Urothelium cell line (cell line): Measurements from ENCODE around the gene POLR2E.

Source experiments
- DNase-seq: peaks from one replicate; pipeline ENCODE4 v3.0.0; 2011; ENCODE audit warnings: low spot score, mixed read lengths
- FAIRE-seq: peaks from 2 replicates; lab custom pipeline; 2011; peaks lifted over from hg19 to GRCh38; lab: Jason Lieb, UNC

POLR2E gene

DNA sequence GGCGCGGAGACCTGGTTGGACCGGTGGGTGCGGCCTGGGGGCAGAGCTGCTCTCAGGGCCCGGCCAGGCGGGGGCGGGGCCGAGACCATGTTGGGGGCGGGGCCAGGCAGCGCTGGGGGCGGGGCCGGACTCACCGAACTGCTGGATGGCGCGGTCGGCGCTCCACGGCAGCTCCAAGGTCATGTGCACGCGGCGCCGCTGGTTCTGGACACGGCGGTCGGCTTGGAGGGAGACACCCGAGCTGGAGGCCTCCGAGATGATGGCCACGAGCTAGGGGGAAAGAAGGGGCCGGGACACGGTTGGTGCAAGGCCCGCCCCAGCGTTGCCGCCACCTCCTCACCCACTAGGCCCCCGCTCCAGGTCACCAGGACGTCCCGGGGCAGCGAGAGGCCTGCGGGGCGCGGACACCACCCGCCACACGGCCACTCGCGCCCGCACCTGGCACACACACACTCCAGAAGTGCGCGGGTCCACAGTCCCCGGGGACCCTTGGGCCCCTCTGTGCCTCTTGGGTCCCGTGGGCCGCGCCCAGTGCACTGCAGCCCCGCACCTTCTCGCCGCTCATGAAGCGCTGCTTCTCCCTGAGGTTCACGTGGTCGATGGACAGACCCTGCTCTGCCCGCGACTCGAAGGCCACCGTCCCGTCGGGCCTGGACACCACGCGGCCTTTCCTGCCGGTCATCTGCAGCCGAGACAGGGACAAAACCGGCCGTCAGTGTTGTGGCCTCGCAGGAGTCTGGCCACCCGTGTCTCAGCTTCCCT is 17.3 kb upstream of the POLR2E start:
- no peak for FAIRE-seq
- no peak for DNase-seq

DNA sequence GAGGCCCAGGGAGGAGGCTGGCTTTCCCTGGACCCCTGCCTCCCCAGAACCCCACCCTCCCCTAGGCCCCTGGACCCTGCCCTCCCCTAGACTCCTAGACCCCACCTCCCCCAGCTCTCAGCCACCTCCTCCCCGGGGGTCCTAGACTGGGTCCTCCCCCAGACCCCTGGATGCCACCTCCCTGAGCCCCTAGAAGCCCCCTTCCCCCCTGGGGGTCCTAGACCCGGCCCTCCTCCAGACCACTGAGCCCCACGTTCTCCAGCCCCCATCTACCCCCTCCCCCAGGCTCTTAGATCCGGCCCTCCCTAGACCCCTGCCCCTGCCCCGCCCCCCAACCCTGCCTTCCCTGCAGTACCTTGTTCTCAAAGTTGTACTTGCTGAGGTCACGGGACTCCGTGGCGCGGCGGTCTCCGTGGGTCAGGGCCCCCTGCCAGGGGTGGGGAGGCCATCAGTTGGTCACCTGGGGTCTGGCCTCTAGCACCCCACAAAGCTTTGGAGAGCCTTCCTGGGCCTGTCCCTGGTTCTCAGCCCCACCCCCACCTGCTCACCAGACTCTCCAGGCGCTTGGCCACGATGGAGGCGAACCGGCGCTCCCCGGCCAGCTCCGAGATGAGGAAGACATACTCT is 16.6 kb upstream of the POLR2E start:
- FAIRE-seq (no peak), DNase-seq (no peak)

DNA sequence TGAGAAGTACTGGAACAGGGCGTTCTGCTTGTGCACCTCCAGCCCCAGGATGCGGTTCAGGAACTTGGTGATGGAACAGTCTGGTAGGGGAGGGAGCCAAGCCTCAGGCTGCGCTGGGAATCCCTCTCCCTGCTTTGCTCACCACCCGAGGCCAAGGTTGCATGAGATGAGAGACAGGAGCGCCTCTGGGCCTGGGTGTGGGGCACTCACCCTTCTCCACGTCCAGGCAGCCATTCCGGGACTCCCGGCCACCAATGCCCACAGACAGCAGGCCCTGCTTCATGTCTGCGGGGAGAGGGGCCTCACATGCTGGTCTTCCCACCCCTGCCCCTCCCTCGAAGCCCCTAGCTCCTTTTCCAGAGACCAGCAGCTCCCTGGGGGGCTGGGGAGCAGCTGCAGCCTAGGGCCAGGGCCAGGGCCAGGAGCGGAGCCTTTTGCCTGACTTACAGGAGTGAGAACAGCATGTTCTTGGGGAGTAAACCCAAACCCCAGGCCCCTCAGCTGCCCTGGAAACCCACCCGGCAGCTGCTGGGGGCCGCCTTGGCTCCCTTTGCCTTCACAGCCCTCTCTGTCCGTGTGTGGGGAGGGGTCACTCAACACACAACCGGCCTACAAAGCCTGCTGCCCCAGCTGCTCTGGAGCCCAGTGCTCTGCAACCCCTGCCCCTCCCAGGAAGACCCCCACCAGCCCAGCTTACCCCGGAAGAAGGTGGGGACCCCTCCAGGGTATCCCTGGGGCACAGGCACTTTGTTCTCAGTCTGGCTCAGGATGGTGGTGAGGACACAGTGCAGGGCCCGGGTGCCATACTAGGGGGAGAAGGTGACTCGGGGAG is 15.8 kb upstream of the POLR2E start:
- FAIRE-seq (no peak), DNase-seq (no peak)

DNA sequence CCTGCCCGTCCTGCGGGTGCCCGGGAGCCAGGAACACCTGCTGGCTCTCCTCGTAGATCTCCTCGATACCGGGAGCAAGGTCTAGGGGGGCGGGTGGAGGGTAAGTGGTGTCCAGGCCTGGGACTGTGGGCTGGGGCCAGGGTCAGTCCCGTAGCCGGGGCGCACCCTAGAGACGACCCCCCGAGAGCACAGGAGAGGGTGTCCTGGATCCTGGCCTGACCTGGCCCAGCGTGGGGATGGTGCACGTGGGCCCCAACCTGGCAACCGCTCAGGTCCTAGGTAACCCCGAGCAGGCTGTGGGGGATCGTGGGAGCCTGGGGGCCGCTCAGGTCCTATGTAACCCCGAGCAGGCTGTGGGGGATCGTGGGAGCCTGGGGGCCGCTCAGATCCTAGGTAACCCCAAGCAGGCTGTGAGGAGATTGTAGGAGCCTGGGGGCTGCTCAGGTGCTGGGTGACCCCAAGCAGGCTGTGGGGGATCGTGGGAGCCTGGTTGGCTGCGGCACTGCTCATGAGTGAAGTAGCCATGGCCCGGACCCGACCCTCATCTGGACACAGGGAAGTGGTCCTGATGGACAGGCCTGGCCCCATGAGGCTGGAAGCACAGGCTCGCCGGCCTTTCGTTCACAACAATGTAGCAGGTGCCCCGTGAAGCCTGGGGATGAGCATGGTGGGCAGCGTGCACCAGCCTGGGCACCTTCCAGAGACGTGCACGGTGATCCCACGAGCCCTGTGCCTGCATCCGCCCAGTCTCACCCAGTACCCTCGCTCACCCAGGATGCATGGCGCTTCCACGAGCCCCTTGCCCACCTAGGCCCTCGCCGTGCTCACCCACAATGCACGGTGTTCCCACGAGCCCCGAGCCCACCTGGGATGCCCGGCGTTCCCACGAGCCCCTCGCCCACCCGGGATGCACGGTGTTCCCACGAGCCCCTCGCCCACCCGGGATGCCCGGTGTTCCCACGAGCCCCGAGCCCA is 14.8 kb upstream of the POLR2E start:
- FAIRE-seq = no peak

DNA sequence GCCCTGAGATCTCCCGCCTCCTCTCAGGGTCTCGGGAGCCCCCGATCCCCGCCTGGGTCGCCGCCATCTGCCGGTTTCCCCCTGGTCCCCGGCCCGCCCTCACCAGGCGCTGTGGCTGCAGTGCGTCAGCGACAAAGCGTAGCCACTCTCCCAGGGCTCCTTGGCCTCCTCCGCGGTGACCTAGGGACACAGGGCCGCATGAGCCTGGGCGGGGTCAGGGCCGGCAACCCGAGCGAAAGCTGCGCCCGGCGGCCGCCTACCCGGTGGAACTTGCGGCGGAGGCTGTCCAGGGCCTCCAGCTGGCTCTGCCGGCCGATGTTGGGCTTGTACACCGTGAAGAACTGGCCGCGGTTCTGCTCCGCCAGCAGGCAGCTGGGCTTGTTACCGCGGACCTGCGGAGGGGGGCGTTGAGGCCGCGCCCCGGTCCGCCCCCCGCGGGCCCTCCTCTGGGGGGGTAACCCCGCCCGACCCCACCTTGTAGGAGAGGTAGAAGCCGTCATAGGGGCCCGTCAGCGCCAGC is 13.9 kb upstream of the POLR2E start:
- no peak for DNase-seq

More for the DNA sequence above, 14.8 kb upstream of the POLR2E start:
- DNase-seq = no peak

DNA sequence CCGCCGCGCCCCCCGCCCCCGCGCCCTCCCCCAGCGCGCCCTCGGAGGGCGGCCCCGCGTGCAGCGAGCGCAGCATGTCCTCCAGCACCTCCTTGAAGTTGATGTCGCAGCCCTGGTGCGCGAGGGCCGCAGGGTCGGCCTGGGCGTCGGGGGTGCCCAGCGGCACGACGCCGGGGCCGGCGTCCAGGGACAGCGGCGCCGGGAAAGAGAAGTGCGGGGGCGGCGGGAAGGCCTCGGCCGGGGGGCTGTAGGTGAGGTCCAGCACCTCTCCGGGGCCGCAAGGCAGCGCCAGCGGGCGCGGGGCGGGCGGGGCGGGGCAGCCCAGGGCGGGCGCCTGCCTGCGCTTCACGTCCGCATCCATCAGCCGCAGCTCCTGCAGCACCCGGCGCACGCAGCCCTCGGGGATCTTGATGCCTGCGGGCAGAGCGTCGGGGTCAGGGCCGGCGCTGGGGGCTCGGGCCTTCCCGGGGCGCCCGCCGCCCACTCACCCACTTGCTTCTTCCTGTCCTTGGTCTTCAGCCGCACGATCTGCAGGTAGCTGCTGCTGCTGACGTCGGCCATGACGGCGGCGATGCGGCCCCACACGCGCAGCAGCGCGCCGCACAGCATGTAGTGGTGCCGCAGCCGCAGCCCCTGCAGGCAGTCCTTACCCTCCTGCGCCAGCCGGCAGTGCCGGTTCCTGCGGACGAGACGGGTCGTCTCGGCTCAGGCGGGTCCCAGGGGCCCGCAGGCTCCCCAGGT is 13.3 kb upstream of the POLR2E start:
- FAIRE-seq = no peak
- DNase-seq = no peak

More for the DNA sequence above, 13.9 kb upstream of the POLR2E start:
- FAIRE-seq = no peak

DNA sequence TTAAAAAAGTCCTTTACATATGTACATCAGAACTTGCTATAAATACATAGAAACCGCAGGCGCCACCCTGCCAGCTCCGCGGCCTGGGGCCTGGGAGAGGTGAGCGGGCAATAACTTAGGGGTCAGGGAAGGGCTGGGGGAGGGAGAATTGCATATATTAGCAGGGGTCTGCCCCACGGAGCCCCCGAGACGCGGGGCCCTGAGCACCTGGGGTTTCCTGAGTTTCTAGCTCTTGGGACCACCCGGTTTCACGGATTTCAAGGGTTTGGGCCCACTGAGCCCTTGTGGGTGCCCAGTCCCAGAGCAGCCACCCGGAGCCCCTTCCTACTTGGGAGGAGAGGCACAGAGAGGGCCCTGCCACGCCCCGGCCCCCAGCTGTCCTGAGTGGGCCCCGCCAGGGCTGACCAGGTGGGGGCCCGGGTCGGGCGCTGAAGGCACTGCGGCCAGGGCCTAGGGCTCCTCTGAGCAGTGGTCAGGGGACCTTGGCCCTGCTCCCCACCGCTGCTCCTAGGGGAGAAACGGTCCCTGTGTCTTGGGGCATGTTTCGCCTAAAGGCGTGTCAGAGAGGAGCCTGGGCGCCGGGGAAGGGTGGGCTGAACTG is 12.6 kb upstream of the POLR2E start:
- FAIRE-seq = no peak

DNA sequence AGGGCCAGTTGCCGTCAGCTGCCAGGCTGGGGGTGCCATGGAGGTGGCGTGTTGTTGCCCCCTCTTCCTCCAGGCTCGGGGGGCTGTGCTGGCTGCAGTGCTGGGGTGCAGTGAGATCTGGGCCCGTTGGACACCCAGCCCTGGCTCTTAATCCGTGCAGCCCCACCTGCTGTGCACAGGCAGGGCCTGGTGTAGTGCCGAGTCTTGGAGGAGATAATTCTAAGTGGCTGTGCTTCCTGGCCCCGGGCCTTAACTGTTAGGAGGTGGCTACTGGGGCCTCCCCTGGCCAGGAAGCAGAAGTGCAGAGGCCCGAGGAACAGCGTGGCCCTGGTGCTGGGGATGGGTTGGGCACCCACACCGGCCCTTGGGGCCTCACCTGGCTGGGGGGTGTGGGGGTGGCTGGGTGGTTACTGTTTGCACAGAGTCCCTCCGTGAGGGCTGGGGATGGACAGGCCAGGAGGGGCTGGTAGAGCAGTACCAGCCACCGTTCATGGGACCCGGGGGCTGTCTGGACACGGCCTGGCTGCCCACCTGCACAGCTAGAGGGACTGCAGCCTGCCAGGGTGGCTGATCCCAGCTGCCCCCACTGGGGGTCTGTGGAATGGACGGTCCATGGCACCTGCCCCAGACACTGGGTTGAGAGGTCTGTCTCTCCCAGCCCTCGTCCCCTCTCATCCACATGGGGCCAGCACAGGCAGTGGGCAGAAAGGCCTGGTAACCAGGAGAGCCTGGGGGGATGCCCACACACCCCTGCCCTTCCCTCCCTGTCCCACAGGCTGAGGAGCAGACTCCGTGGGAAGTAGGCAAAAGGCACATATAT is 11.9 kb upstream of the POLR2E start:
- FAIRE-seq = no peak
- no peak for DNase-seq

More for the DNA sequence above, 12.6 kb upstream of the POLR2E start:
- DNase-seq = no peak

DNA sequence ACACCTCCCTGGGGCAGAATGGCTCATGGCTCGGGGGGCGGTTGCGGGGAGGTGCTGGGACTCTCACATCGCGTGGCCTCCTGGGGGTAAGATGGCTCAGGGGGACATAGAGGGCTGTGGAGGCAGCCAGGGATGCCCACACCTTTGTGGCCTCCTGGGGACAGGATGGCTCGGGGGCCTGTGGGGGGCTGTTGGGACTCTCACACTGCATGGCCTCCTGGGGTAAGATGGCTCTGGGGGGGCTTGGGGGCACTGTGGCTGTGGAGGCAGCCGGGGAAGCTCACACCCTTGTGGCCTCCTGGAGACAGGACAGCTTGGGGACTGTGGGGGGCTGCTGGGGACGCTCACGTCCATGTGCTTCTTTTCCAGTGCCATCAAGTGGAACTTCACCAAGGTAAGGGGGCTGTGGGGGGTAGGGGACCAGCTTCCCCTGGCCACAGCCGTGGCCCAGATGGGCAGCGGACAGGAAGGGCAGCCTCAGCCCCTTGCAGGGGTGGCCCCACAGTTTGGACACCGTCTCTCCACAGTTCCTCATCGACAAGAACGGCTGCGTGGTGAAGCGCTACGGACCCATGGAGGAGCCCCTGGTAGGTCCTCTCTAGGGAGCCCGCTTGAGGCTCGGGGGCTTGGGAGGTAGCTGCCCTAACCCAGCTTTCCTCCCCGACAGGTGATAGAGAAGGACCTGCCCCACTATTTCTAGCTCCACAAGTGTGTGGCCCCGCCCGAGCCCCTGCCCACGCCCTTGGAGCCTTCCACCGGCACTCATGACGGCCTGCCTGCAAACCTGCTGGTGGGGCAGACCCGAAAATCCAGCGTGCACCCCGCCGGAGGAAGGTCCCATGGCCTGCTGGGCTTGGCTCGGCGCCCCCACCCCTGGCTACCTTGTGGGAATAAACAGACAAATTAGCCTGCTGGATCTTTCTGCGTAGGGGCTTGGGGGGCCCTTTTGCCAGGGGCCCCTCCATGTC is 11.0 kb upstream of the POLR2E start:
- DNase-seq = no peak
- FAIRE-seq = no peak

DNA sequence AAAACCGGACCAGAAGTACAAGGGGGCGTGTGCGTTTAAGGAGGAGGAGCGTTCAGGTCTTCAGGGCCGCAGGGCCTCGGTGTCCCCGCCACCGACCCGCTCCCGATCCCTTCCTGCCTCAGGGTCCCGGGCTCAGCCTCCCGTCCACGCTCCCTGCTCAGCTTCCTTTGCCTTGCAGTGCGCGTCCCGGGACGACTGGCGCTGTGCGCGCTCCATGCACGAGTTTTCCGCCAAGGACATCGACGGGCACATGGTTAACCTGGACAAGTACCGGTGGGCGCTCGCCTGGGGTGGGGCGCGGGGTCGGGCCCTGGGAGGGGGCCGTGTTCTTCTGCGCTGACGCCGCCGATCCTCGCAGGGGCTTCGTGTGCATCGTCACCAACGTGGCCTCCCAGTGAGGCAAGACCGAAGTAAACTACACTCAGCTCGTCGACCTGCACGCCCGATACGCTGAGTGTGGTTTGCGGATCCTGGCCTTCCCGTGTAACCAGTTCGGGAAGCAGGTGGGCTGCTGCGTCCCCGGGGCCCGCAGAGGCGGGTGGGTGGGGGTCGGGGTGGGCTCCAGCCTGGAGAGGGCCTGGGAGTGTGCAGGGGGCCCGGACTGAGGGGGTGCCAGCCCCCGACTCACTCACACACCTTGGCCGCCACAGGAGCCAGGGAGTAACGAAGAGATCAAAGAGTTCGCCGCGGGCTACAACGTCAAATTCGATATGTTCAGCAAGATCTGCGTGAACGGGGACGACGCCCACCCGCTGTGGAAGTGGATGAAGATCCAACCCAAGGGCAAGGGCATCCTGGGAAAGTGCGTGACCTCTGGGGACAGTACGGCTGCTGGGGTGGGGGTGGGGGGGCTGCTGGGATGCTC is 10.1 kb upstream of the POLR2E start:
- FAIRE-seq = no peak
- DNase-seq = no peak

DNA sequence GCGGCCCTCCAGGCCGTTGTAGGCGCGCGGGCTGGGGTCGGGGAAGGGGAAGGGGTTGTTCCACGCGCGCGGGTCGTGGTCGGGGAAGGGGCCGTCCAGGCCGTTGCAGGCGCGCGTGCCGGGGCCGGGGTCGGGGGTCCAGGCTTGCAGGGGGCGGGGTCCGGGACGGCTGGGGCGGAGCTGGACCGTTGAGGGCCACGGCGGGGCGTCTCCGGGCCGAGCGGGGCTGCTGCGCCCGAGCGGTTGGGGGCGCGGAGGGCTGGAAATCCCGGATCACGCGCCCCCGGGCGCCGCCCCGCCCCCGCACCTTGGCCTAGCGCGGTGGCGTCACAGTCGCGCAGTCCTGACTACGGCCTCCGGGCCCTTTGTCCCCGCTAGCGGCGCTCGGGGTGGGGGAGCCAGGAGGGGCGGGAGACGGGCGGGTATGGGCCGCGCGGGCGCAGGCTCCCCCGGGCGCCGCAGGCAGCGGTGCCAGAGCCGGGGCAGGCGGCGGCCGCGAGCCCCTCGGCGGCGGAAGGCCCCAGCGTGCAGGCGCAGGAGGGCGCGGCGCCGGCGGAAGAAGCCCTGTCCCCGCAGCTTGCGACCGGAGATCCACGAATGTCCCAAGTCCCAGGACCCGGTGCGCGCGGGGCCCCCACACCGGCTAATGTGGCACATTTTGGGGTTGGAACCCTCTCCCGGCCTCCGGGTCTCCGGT is 9.3 kb upstream of the POLR2E start:
- FAIRE-seq (no peak), DNase-seq (peak; percentile 59)

DNA sequence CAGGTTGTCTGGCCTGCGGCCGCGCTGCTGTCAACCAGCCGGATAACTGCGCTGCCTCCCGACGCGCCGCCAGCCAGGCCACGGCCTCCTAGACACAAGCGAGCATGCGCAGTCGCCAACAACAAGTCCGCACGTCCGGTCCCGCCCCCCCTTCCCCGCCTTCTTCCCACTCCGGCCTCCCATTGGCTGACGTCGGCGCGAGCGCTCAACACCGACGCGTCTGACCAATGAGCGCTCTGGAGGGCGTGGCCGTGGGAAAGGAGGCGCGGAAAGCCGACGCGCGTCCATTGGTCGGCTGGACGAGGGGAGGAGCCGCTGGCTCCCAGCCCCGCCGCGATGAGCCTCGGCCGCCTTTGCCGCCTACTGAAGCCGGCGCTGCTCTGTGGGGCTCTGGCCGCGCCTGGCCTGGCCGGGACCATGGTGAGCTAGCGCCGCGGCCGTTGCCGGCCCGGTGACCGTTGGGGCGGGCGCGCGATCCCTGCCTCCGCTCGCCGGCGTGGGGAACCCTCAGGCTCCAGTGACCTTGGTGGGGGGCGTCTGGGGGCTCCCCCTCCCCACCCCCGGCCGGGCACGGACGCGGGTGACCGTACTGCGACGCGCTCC is 8.6 kb upstream of the POLR2E start, which contains the start of gene GPX4:
GPX4 (plus strand) TSS at position 287 of the 603 bp plus-strand sequence; CDS start at position 337, 50 bp downstream.
- FAIRE-seq (no peak), DNase-seq (peak; percentile 95)

DNA sequence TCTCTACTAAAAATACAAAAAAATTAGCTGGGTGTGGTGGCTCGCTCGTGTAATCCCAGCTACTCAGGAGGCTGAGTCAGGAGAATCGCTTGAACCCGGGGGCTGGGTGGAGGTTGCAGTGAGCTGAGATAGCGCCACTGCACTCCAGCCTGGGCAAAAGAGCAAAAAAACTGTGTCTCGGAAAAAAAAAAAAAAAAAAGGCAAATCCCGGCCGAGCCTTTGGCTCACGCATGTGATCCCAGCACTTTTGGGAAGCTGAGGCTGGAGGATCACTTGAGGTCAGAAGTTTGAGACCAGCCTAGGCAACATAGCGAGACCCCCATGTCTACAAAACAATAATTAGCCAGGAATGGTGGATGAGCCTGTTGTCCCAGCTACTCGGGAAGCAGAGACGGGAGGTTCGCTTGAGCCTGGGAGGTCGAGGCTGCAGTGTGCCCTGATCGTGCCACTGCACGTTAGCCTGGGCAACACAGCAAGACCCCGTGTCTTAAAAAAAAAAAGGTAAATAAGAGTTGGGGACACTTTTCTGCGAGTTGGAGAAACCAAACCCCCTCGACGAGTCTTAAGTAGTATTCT is 8.0 kb upstream of the POLR2E start:
- no peak for FAIRE-seq
- no peak for DNase-seq

DNA sequence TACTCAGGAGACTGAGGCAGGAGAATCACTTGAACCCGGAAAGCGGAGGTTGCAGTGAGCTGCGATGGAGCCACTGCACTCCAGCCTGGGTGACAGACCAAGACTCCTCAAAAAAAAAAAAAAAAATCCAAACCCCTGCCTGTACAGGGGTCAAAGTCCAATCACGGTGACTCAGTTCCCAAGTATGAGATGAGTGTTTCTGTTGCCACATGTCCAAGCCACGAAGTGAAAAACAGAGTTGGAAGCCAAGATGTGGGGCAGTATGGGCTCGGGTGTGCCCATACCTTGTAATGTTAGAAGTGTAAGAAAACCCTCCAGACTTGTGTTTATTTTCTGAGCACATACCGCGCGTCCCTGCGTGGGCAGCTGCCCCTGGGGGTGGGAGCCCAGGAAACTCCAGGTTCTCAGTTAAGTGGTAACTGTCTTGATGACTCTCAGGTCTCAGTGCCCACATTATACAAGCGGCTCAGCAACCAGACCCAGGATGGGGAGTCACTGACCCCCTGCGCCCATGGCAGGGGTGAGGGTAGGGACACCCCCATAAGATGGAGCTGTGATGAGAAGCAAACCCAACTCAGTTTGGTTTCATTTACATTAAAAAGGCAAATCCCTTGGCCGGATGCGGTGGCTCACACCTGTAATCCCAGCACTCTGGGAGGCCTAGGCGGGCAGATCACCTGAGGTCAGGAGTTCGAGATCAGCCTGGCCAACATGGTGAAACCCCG is 7.4 kb upstream of the POLR2E start:
- DNase-seq (peak; percentile 70), FAIRE-seq (no peak)
